ENCODE results near the gene ENTPD6. TPM values are rescaled to one million over a fixed set of nuclear protein-coding genes. Genes with fewer than 3 reads are reported as not detected.

Gene ENTPD6
- total RNA-seq, 1 donor from 2014 or later, result 117 TPM

DNA sequence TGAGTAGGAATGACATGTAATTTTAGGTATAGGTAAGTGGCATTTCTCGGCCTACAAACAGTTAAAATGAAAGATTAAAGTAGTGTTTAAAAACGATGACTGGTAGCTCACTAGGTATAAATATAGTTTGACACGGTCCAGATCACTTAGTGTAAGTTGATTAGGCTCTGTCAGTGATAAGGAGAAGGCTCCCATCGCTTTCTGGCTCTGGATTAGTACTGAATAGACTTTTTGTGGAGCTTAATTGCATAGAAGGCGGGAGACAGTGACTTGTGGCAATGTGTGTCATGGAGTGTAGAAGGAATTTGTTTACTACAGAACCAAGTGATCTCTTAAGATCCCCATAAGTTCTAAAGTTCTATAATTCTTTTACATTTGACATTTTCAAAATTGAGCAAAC, 59.1 kb downstream of the ENTPD6 start:
- H3K36me3 ChIP-seq (ENCODE audit: control insufficient read depth, insufficient read depth, low read length), result peaks cover 29% of the 10 kb centered on the region
- H3K27me3 ChIP-seq (ENCODE audit: control insufficient read depth, insufficient read depth, low read length), result no peaks in the 10 kb centered on the region
- TF ChIP-seq, protein P1, sequence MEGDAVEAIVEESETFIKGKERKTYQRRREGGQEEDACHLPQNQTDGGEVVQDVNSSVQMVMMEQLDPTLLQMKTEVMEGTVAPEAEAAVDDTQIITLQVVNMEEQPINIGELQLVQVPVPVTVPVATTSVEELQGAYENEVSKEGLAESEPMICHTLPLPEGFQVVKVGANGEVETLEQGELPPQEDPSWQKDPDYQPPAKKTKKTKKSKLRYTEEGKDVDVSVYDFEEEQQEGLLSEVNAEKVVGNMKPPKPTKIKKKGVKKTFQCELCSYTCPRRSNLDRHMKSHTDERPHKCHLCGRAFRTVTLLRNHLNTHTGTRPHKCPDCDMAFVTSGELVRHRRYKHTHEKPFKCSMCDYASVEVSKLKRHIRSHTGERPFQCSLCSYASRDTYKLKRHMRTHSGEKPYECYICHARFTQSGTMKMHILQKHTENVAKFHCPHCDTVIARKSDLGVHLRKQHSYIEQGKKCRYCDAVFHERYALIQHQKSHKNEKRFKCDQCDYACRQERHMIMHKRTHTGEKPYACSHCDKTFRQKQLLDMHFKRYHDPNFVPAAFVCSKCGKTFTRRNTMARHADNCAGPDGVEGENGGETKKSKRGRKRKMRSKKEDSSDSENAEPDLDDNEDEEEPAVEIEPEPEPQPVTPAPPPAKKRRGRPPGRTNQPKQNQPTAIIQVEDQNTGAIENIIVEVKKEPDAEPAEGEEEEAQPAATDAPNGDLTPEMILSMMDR (IDR thresholded peaks at IDR 0.05; ENCODE audit: insufficient read depth, low read length, severe bottlenecking), result no peak
- FAIRE-seq (no peak), DNase-seq (ENCODE audit: low read depth) (no peak)
- H3K4me3 ChIP-seq (ENCODE audit: low read depth, low read length), result no peak overlapping the region

DNA sequence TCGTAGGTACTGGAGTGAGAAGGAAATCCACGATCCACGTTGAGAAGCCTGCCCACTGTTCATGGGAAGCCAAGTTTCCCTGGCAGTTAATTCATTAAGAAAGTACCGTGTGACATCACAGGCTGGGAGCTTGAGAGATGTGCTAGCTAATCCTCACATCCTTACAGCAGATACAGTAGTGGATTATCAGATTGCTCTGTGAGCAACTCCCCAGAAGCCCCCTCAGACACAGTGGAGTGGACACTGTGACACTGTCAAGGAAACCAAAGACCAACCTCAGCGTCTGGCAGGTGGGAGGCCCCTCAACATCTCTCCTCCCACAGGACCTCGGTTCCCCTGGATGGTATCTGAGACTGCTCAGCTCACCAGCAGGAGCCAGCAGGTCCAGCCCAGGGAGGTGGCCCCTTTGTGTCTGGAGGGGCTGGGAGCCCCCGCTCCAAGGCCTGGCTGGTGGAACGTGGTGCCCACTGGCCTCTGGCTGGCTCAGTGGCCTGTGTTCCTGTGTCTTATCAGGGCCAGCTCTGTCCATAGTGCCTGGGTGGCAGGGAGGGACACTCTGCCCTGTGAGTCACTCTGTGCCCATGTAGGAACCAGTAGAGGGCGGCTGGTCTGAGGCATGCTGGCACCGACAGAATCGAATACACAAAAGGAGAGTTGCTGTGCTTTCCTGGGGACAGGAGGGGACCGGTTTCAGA, 59.6 kb downstream of the ENTPD6 start:
- no peak for DNase-seq (ENCODE audit: low read depth)
- TF ChIP-seq, protein P1 (IDR thresholded peaks at IDR 0.05; ENCODE audit: insufficient read depth, low read length, severe bottlenecking), result peak; percentile 9
- Histone ChIP-seq H3K27me3 (ENCODE audit: control insufficient read depth, insufficient read depth, low read length) (no peaks in the 10 kb centered on the region), H3K36me3 (ENCODE audit: control insufficient read depth, insufficient read depth, low read length) (peaks cover 29% of the 10 kb centered on the region), H3K4me3 (ENCODE audit: low read depth, low read length) (no peak overlapping the region)
- FAIRE-seq, result no peak

DNA sequence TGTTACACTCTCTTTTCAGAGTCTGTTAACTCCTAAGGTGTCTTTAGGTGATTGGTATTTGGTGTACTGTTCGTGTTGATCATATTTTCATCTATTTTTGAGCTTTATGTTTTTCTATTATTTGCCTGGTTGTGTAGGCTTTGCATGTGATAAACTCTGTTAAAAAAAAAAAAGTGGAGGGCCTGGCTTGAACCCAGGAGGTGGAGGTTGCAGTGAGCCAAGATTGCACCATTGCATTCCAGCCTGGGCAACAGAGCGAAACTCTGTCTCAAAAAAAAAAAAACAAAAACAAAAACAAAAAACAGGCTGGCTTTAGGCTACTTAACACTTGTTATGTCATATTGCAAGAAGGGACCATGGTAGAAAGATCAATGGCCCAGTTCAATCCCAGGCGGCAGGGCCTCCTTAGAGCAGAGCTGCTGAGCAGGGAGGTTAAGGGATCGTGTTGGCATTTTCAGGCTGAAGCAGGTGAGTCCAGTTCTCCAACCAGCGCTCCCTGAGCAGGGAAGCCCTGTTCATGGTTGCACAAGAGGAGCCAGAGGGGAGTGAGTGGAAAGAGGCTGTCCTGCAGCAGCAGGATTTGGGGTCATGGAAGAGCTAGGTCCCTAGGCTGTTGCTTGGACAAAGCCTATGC, 60.8 kb downstream of the ENTPD6 start:
- no peak overlapping the region for H3K4me3 ChIP-seq (ENCODE audit: low read depth, low read length)
- H3K36me3 ChIP-seq (ENCODE audit: control insufficient read depth, insufficient read depth, low read length), result peaks cover 27% of the 10 kb centered on the region
- H3K27me3 ChIP-seq (ENCODE audit: control insufficient read depth, insufficient read depth, low read length), result no peaks in the 10 kb centered on the region
- FAIRE-seq, result no peak
- DNase-seq (ENCODE audit: low read depth), result no peak
- TF ChIP-seq, protein P1 (IDR thresholded peaks at IDR 0.05; ENCODE audit: insufficient read depth, low read length, severe bottlenecking), result no peak

DNA sequence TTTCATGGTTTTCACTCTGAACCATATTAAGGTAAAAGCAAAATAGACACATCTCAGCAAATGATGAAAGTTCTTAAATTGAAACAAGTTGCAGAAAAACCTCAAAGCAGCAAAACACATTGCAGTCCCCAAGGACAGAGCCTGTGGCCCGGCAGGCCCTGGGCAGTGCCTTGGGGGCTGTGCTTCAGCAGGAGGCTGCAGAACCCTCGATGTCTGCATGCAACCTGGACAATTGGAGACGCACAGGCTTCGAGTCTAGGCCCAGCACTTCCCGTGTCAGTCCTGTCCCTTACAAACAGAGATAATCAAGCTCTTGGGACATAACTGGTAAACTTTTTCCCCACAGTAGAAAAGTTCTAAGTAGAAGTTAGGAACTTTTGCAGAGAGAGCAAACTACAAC, 61.6 kb downstream of the ENTPD6 start:
- DNase-seq (ENCODE audit: low read depth) (no peak), FAIRE-seq (no peak)
- Histone ChIP-seq H3K27me3 (ENCODE audit: control insufficient read depth, insufficient read depth, low read length) (no peaks in the 10 kb centered on the region), H3K36me3 (ENCODE audit: control insufficient read depth, insufficient read depth, low read length) (peaks cover 26% of the 10 kb centered on the region), H3K4me3 (ENCODE audit: low read depth, low read length) (no peak overlapping the region)
- TF ChIP-seq, protein P1 (IDR thresholded peaks at IDR 0.05; ENCODE audit: insufficient read depth, low read length, severe bottlenecking), result no peak

DNA sequence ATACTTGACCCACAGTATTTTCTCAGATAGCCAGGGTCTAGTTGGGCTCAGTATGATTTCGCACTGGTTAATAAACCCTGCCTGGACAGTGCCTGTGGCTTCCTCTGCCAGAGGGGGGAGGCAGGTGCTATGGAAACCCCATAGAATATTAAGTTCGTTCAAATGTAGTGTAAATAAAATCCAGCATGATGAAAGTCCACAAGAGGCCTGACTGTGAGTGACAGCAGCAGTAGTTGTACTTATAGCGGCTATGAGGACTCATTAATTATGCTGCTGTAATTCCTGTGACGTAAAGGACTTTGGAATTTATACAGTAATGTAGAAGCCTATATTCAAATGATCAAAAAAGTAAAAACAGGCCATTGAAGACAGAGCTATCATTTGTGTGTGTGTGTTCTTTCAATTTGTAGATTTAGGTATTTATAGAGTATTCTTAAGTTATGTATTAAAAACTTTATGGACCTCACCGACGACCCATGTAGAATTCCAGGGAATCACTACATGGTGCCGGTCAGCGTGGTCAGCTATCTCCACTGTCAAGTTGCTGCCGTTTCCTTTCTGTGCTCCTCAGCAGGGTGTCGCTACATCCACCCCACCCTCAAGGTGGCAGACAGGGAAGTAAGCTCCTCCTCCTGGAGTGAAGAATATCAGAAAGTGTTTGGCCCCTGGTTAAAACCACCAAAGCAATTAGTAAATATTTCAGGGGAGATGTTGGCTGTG, 62.4 kb downstream of the ENTPD6 start:
- Histone ChIP-seq H3K4me3 (ENCODE audit: low read depth, low read length) (no peak overlapping the region), H3K36me3 (ENCODE audit: control insufficient read depth, insufficient read depth, low read length) (peaks cover 23% of the 10 kb centered on the region), H3K27me3 (ENCODE audit: control insufficient read depth, insufficient read depth, low read length) (no peaks in the 10 kb centered on the region)
- no peak for DNase-seq (ENCODE audit: low read depth)
- FAIRE-seq, result no peak
- TF ChIP-seq, protein P1 (IDR thresholded peaks at IDR 0.05; ENCODE audit: insufficient read depth, low read length, severe bottlenecking), result no peak

Data from bronchial epithelial cell (primary cell).